H1 (cell line): ENCODE measurements around the gene LTN1. TPM values are rescaled to one million over a fixed set of nuclear protein-coding genes. Genes with fewer than 3 reads are reported as not detected.

ENCODE experiments used
- CHD7 ChIP-seq: fragments of 300-600 bp; sonication (generic); IDR thresholded peaks from 2 replicates; pipeline ENCODE4 v1.7.1; 2012; ENCODE audit warnings: low read length, moderate library complexity, mild to moderate bottlenecking, inconsistent platforms; ENCODE audit not compliant: insufficient replicate concordance
- TBP ChIP-seq: IDR thresholded peaks from 2 replicates; pipeline ENCODE4 v1.6.1; 2011; ENCODE audit warnings: low read depth, low read length, improper control_type of control experiment
- polyA plus RNA-seq, 7 experiments: library from polyadenylated mRNA; depleted of rRNA in 3 of 7; stranded (reverse) in 5 of 7; unstranded in 2 of 7; fragments of >200 nt in 5 of 7; fragments of 200-250 nt in 2 of 7; gene quantifications; 1 replicate in 5 of 7; 2 replicates in 1 of 7; 4 replicates in 1 of 7; pipeline versions ENCODE4 v1.2.1 to v1.2.3, GENCODE V29; 2011 to 2013; ENCODE audit warnings: missing spikeins in 2 of 7, mixed read lengths in 2 of 7
- total RNA-seq: library from RNA; stranded (reverse); fragmentation: NEBNext Ultra II Directional; extraction: Animal tissue kit (Norgen Biotek cat#: 25700); gene quantifications from 2 replicates; pipeline ENCODE4 v1.2.1, GENCODE V29; 2021

The LTN1 gene
- total and polyA plus RNA-seq, 2 of the 8 experiments (the other 6 are each of a cell fraction or from before 2014, with no cell fraction given), result 3.2 to 23.5 TPM

- TF ChIP-seq CHD7 (no peak), TBP (no peak)
Measured at GRCh38 chr21:28884481-28884880, 108.2 kb downstream of the LTN1 start (continued).
